Endothelial cell of umbilical vein (primary cell): ENCODE data around the gene JAM2. TPM values are rescaled to one million over a fixed set of nuclear protein-coding genes. Genes with fewer than 3 reads are reported as not detected.
A peak's percentile ranks its signal among the peaks of the same experiment; 100 is the strongest.

Source experiments
- BruUV-seq: library from RNA; stranded (reverse); fragments of 400-500 nt; replicated peaks from 2 replicates; lab custom pipeline; 2021; lab: Mats Ljungman, UMichigan
- CTCF ChIA-PET: fragments of 300-600, 350-600 bp; sonication (Branson Sonifier 250); formaldehyde crosslinking; loops from one replicate; lab custom pipeline; 2021; ENCODE audit warnings: antibody characterized with exemption, inconsistent platforms; lab: Charles Lee
- POLR2A ChIA-PET: fragments of 300-600, 350-600 bp; sonication (Branson Sonifier 250); formaldehyde crosslinking; loops from one replicate; lab custom pipeline; 2021; ENCODE audit warnings: antibody characterized with exemption, inconsistent platforms; lab: Charles Lee
- DNase-seq: peaks from one replicate; pipeline ENCODE4 v3.0.0-alpha.2; 2011; ENCODE audit warnings: low read depth, low spot score
- FAIRE-seq: peaks from 2 replicates; lab custom pipeline; 2011; peaks lifted over from hg19 to GRCh38; lab: Jason Lieb, UNC
- H2AFZ ChIP-seq: 2 replicates; pipeline ENCODE4 v1.6.0; 2012; ENCODE audit warnings: low read depth, low read length, control low read depth, inconsistent platforms
- H3K27ac ChIP-seq: 2 replicates; pipeline ENCODE4 v1.5.1; 2011; ENCODE audit warnings: low read depth, mild to moderate bottlenecking, control low read depth, low read length, moderate library complexity; ENCODE audit not compliant: insufficient read depth
- H3K27me3 ChIP-seq, 2 experiments: 2 replicates each; pipeline versions ENCODE4 v1.6.0 to v1.6.1; 2011; ENCODE audit warnings: low read length in 2 of 2, mixed read lengths in 1 of 2; ENCODE audit not compliant: control insufficient read depth in 2 of 2, insufficient read depth in 2 of 2
- H3K36me3 ChIP-seq, 2 experiments: 2 replicates in 1 of 2; 3 replicates in 1 of 2; pipeline ENCODE4 v1.5.1; 2011; ENCODE audit warnings: low read length in 2 of 2, mild to moderate bottlenecking in 1 of 2, moderate library complexity in 1 of 2; ENCODE audit not compliant: control insufficient read depth in 2 of 2, insufficient read depth in 2 of 2; ENCODE audit errors: extremely low read depth in 1 of 2
- H3K4me1 ChIP-seq: 3 replicates; pipeline ENCODE4 v1.5.1; 2011; ENCODE audit warnings: mild to moderate bottlenecking, low read length; ENCODE audit not compliant: control insufficient read depth, insufficient read depth; ENCODE audit errors: extremely low read depth
- H3K4me2 ChIP-seq: 2 replicates; pipeline ENCODE4 v1.6.1; 2011; ENCODE audit warnings: low read length, control low read depth, mixed read lengths; ENCODE audit not compliant: insufficient read depth
- H3K4me3 ChIP-seq, 3 experiments: fragments of 200-600 bp in 1 of 3; sonication (generic), shearing (Covaris generic) in 1 of 3; replicated peaks in 1 of 3; 2 replicates each; pipeline ENCODE4 v1.5.1; 2011 to 2016; ENCODE audit warnings: control low read depth in 3 of 3, low read length in 3 of 3, mild to moderate bottlenecking in 2 of 3, inconsistent platforms in 1 of 3, low read depth in 1 of 3, moderate library complexity in 1 of 3; ENCODE audit not compliant: insufficient read depth in 1 of 3
- H3K79me2 ChIP-seq: 2 replicates; pipeline ENCODE4 v1.6.0; 2012; ENCODE audit warnings: low read length, inconsistent platforms; ENCODE audit not compliant: control insufficient read depth, insufficient read depth
- H3K9ac ChIP-seq: replicated peaks from 2 replicates; pipeline ENCODE3; 2011; ENCODE audit warnings: low read length, control low read depth; ENCODE audit not compliant: insufficient read depth; ENCODE audit errors: extremely low read depth
- H3K9me1 ChIP-seq: replicated peaks from 3 replicates; pipeline ENCODE4 v1.6.0; 2011; ENCODE audit warnings: mild to moderate bottlenecking, low read length; ENCODE audit not compliant: control insufficient read depth, insufficient read depth; ENCODE audit errors: extremely low read depth
- H3K9me3 ChIP-seq: replicated peaks from 2 replicates; pipeline ENCODE4 v1.5.1; 2012; ENCODE audit warnings: low read length, inconsistent platforms; ENCODE audit not compliant: control insufficient read depth, insufficient read depth
- H4K20me1 ChIP-seq: replicated peaks from 2 replicates; pipeline ENCODE3; 2011; ENCODE audit warnings: mild to moderate bottlenecking, low read length; ENCODE audit not compliant: control insufficient read depth, insufficient read depth; ENCODE audit errors: extremely low read depth
- CTCF ChIP-seq, 2 donors: IDR thresholded peaks; 1 replicate in 1 of 2; 2 replicates in 1 of 2; pipeline ENCODE4 v1.5.1; 2011; ENCODE audit warnings: low read length in 2 of 2, mild to moderate bottlenecking in 2 of 2, moderate library complexity in 2 of 2, control low read depth in 1 of 2, inconsistent platforms in 1 of 2, low read depth in 1 of 2; ENCODE audit not compliant: insufficient read depth in 1 of 2; ENCODE audit errors: extremely low read depth in 1 of 2
- GATA2 ChIP-seq: IDR thresholded peaks from 2 replicates; pipeline ENCODE4 v1.7.0; 2011; ENCODE audit warnings: low read depth, mild to moderate bottlenecking, moderate library complexity, mixed read lengths, low read length; ENCODE audit not compliant: insufficient read length, insufficient read depth
- JUN ChIP-seq: IDR thresholded peaks from 2 replicates; pipeline ENCODE4 v1.6.1; 2011; ENCODE audit warnings: borderline replicate concordance, low read depth; ENCODE audit not compliant: insufficient read length, insufficient read depth
- POLR2A ChIP-seq: IDR thresholded peaks from 2 replicates; pipeline ENCODE4 v1.6.1; 2012; ENCODE audit warnings: low read depth, mild to moderate bottlenecking, control low read depth, low read length
- POLR2AphosphoS5 ChIP-seq: IDR thresholded peaks from 2 replicates; pipeline ENCODE4 v1.6.1; 2012; ENCODE audit warnings: low read depth, mild to moderate bottlenecking, control low read depth, low read length, moderate library complexity; ENCODE audit not compliant: insufficient read depth
- dilution Hi-C: fragments of 300-500 bp; cut with MboI; formaldehyde crosslinking; loops from one replicate; pipeline ENCODE4 v1.15.0; 2019; ENCODE audit warnings: low sequenced_read_pairs; ENCODE audit not compliant: extremely low pct_ligation_motif_present
- intact Hi-C: fragments of 100-400 bp; cut with micrococcal nuclease; formaldehyde crosslinking; loops from one replicate; pipeline ENCODE4 v1.10.0; 2022
- polyA plus RNA-seq, 4 experiments: library from polyadenylated mRNA; depleted of rRNA in 3 of 4; stranded (reverse) in 3 of 4; unstranded in 1 of 4; fragments of >200 nt; gene quantifications; 2 replicates each; pipeline versions ENCODE4 v1.2.1 to v1.2.3, GENCODE V29; 2011 to 2012; ENCODE audit warnings: missing spikeins in 1 of 4
- total RNA-seq: library from RNA; stranded (reverse); gene quantifications from 2 replicates; pipeline ENCODE4 v1.2.3, GENCODE V29; 2021

JAM2 gene
- total and polyA plus RNA-seq, 2 donors (not counting 3 experiments of a cell fraction or from before 2014, with no cell fraction given) = 0.14 to 0.20 TPM

- intact Hi-C loops = loop anchor here (1.0 to 2.0 kb wide), 2 partner anchors 26 to 127 kb away; partner anchors contain the start of gene MRPL39
Measured at GRCh38 chr21:25734654-25734903, 95.5 kb downstream of the JAM2 start.

GRCh38 chr21:25734904-25735645 lies 96.0 kb downstream of the JAM2 start, which contains the start of the genes ATP5PF and GABPA:
Gene ATP5PF, minus strand, starts transcription at chr21:25734904. Its CDS starts 5,110 bp downstream, at chr21:25729794.
Gene GABPA, plus strand, starts transcription at chr21:25734972. Its CDS starts 6,627 bp downstream, at chr21:25741599.
- dilution Hi-C loops (no loop called here), intact Hi-C loops (loop anchor here (1.0 to 2.0 kb wide), 4 partner anchors 26 to 435 kb away; partner anchors contain the start of genes APP and MRPL39)
- BruUV-seq = TSS peak; percentile 49
- no peaks in the 10 kb centered on the region for H3K9me1 ChIP-seq
- H4K20me1 ChIP-seq = no peaks in the 10 kb centered on the region
- H3K4me2 ChIP-seq = peak within 1 kb of the TSS; percentile 100
- TF ChIP-seq POLR2AphosphoS5 = peak; percentile 72
- peak; percentile 85 for TF ChIP-seq POLR2A
- no peak for TF ChIP-seq CTCF (IDR thresholded peaks at IDR 0.05; ENCODE audit: extremely low read depth in 1 of 2, insufficient read depth in 1 of 2, low read depth in 1 of 2, low read length in 2 of 2)
- H3K36me3 ChIP-seq = no peaks in the 10 kb centered on the region
- H3K4me3 ChIP-seq = peak within 1 kb of the TSS; percentile 93 to 99 (median 98)
- no peaks in the 10 kb centered on the region for H3K27me3 ChIP-seq
- peak; percentile 98 for DNase-seq
- H3K27ac ChIP-seq = peak within 1 kb of the TSS; percentile 99
- H3K79me2 ChIP-seq = peaks cover 62% of the 10 kb centered on the region
- peaks cover 17% of the 10 kb centered on the region for H3K4me1 ChIP-seq
- H2AFZ ChIP-seq = peak within 1 kb of the TSS; percentile 82
- POLR2A ChIA-PET = interaction anchor here (0.7 kb wide), 1 partner anchor 33 kb away, joined by 3 read pairs; no protein-coding TSS in a partner anchor
- FAIRE-seq = peak; percentile 99
- peak within 1 kb of the TSS; percentile 95 for H3K9ac ChIP-seq
- H3K9me3 ChIP-seq = no peaks in the 10 kb centered on the region
- CTCF ChIA-PET = interaction anchor here (1.1 to 2.1 kb wide), 5 partner anchors 18 to 124 kb away, joined by 3 to 9 read pairs (median 6); no protein-coding TSS in a partner anchor

More at GRCh38 chr21:25734654-25734903, 95.5 kb downstream of the JAM2 start:
- dilution Hi-C loops = no loop called here
- H3K9me1 ChIP-seq = no peaks in the 10 kb centered on the region
- DNase-seq = no peak
- H3K9me3 ChIP-seq = no peaks in the 10 kb centered on the region
- peak overlapping the region; percentile 91 for H3K27ac ChIP-seq
- TF ChIP-seq GATA2 (no peak), POLR2A (no peak), JUN (no peak)
- H3K4me2 ChIP-seq = peak overlapping the region; percentile 92
- H2AFZ ChIP-seq = peak overlapping the region; percentile 33
- H3K27me3 ChIP-seq = no peaks in the 10 kb centered on the region
- ChIA-PET POLR2A (interaction anchor here (0.7 kb wide), 1 partner anchor 32 kb away, joined by 3 read pairs; no protein-coding TSS in a partner anchor), CTCF (interaction anchor here (1.5 to 2.0 kb wide), 3 partner anchors 17 to 67 kb away, joined by 5 to 9 read pairs (median 6); no protein-coding TSS in a partner anchor)
- no peaks in the 10 kb centered on the region for H4K20me1 ChIP-seq
- H3K4me1 ChIP-seq = peaks cover 17% of the 10 kb centered on the region
- BruUV-seq = no TSS peak
- peak overlapping the region; percentile 58 to 93 (median 79) for H3K4me3 ChIP-seq
- H3K79me2 ChIP-seq = peaks cover 61% of the 10 kb centered on the region
- peak overlapping the region; percentile 95 for H3K9ac ChIP-seq
- H3K36me3 ChIP-seq = peaks cover 0 to 2% of the 10 kb centered on the region in 2 experiments
- no peak for FAIRE-seq
